Upper lobe of left lung (tissue), 4 donors: ENCODE measurements around the gene TMEM232.

ENCODE experiments used
- CTCF ChIP-seq, 6 experiments: fragments of 450-650 bp in 4 of 6; fragments of 200-600 bp in 2 of 6; sonication (generic) in 2 of 6; IDR thresholded peaks; one replicate each; pipeline ENCODE4 v1.5.1; 2016 to 2019; ENCODE audit warnings: antibody characterized with exemption in 6 of 6
- POLR2A ChIP-seq, 4 donors: fragments of 450-650 bp; IDR thresholded peaks; one replicate each; pipeline ENCODE4 v1.5.1; 2016 to 2017; ENCODE audit warnings: antibody characterized with exemption in 4 of 4, mild to moderate bottlenecking in 2 of 4
- POLR2AphosphoS5 ChIP-seq, 2 donors: sonication (generic); formaldehyde crosslinking; IDR thresholded peaks; one replicate each; pipeline ENCODE4 v1.5.1; 2017; ENCODE audit warnings: antibody characterized with exemption in 2 of 2

DNA sequence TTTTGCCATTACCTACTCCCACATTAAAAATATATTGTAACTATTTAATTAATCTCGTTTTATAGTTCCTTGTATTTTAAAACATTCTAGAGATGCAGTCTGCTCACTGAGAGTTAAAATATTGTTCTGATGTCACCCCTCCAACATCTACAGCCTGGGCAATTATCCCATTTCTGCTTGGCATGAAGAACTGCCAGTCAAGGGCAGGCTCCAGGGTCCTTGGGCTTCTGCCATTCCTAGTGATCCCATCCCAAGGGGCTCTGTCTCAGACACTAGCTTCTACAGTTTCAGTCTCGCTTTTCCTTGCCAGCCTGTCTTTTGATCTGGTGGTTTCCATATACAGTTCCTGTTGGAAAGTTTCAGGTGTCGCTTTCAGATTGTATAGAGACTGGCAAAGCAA is 287.2 kb downstream of the TMEM232 start:
- TF ChIP-seq CTCF (IDR thresholded peaks at IDR 0.05): no peak
- TF ChIP-seq POLR2AphosphoS5 (IDR thresholded peaks at IDR 0.05): no peak
- no peak for TF ChIP-seq POLR2A (IDR thresholded peaks at IDR 0.05)
